GM12801 (cell line): ENCODE data around the gene AHSG.

Experiments
- CTCF ChIP-seq: IDR thresholded peaks from one replicate; pipeline ENCODE4 v1.5.1; 2011; ENCODE audit warnings: control low read depth; ENCODE audit not compliant: insufficient read length; ENCODE audit errors: extremely low read depth

Gene AHSG

GRCh38 chr3:186596568-186597287 is 16.1 kb upstream of the AHSG start:
- no peak for TF ChIP-seq CTCF

GRCh38 chr3:186598108-186598784 is 14.6 kb upstream of the AHSG start:
- no peak for TF ChIP-seq CTCF

GRCh38 chr3:186598794-186599141 is 14.1 kb upstream of the AHSG start:
- TF ChIP-seq CTCF: no peak

- no peak for TF ChIP-seq CTCF
Measured at GRCh38 chr3:186599142-186599784, 13.6 kb upstream of the AHSG start.

GRCh38 chr3:186599785-186600166 is 13.1 kb upstream of the AHSG start:
- no peak for TF ChIP-seq CTCF

- TF ChIP-seq CTCF: no peak
Measured at GRCh38 chr3:186600896-186601295, 12.0 kb upstream of the AHSG start.

GRCh38 chr3:186603159-186603558 is 9.7 kb upstream of the AHSG start:
- no peak for TF ChIP-seq CTCF
